HEK293T (cell line): ENCODE measurements around the gene ADAM11.
"Not testable (repeated sequence)": the region's sequence is repeated elsewhere in the genome, so short reads cannot be mapped to it uniquely, and the experiment has no call there.

Experiments used
- CTCF ChIA-PET: fragments of 350-600 bp; formaldehyde crosslinking; extraction: SDS; loops from one replicate; lab custom pipeline; 2021; ENCODE audit warnings: antibody characterized with exemption, inconsistent platforms; lab: Yijun Ruan, JAX
- POLR2A ChIA-PET: fragments of 350-600 bp; formaldehyde crosslinking; extraction: SDS; loops from one replicate; lab custom pipeline; 2020; ENCODE audit warnings: antibody characterized with exemption, inconsistent platforms; lab: Yijun Ruan, JAX
- DNase-seq: peaks from one replicate; pipeline ENCODE4 v3.0.0; 2012; ENCODE audit warnings: mixed read lengths; ENCODE audit errors: extremely low spot score
- ARNT ChIP-seq: fragments of 450-650 bp; IDR thresholded peaks from 2 replicates; pipeline ENCODE4 v1.6.1; 2017; ENCODE audit warnings: mild to moderate bottlenecking
- BHLHE40 ChIP-seq: fragments of 450-650 bp; IDR thresholded peaks from 2 replicates; pipeline ENCODE4 v1.6.1; 2016; ENCODE audit warnings: mild to moderate bottlenecking, moderate library complexity, borderline replicate concordance
- CTBP1 ChIP-seq: fragments of 450-650 bp; IDR thresholded peaks from 2 replicates; pipeline ENCODE4 v1.6.1; 2016; ENCODE audit warnings: borderline replicate concordance
- ELF4 ChIP-seq: fragments of 450-650 bp; IDR thresholded peaks from 2 replicates; pipeline ENCODE4 v1.6.1; 2017; ENCODE audit warnings: antibody characterized with exemption
- FOXA1 ChIP-seq: fragments of 450-650 bp; IDR thresholded peaks from 2 replicates; pipeline ENCODE4 v1.6.1; 2016; ENCODE audit warnings: mild to moderate bottlenecking
- FOXK2 ChIP-seq: fragments of 450-650 bp; IDR thresholded peaks from 2 replicates; pipeline ENCODE4 v1.6.1; 2016; ENCODE audit warnings: mild to moderate bottlenecking
- FOXM1 ChIP-seq: fragments of 450-650 bp; IDR thresholded peaks from 2 replicates; pipeline ENCODE4 v1.6.1; 2017; ENCODE audit warnings: mild to moderate bottlenecking, borderline replicate concordance
- HDGF ChIP-seq: fragments of 450-650 bp; IDR thresholded peaks from 2 replicates; pipeline ENCODE4 v1.6.1; 2017; ENCODE audit warnings: antibody characterized with exemption, borderline replicate concordance
- L3MBTL2 ChIP-seq: fragments of 450-650 bp; conservative IDR thresholded peaks from 2 replicates; pipeline ENCODE4 v1.6.1; 2016; ENCODE audit warnings: mild to moderate bottlenecking
- LEF1 ChIP-seq: fragments of 450-650 bp; IDR thresholded peaks from 2 replicates; pipeline ENCODE4 v1.6.1; 2017; ENCODE audit warnings: mild to moderate bottlenecking, borderline replicate concordance
- NFRKB ChIP-seq: fragments of 450-650 bp; IDR thresholded peaks from 2 replicates; pipeline ENCODE4 v1.6.1; 2016; ENCODE audit warnings: mild to moderate bottlenecking, moderate library complexity
- SP1 ChIP-seq: fragments of 450-650 bp; IDR thresholded peaks from 2 replicates; pipeline ENCODE4 v1.6.1; 2017
- SUZ12 ChIP-seq: fragments of 450-650 bp; IDR thresholded peaks from 2 replicates; pipeline ENCODE4 v1.6.1; 2016; ENCODE audit warnings: mild to moderate bottlenecking
- TARDBP ChIP-seq: fragments of 450-650 bp; IDR thresholded peaks from 2 replicates; pipeline ENCODE4 v1.6.1; 2016
- ZNF384 ChIP-seq: fragments of 450-650 bp; IDR thresholded peaks from 2 replicates; pipeline ENCODE4 v1.6.1; 2016
- TF ChIP-seq, protein P1 (sequence below): fragments of 450-650 bp; IDR thresholded peaks from 2 replicates; pipeline ENCODE4 v1.6.1; 2016

The ADAM11 gene

DNA sequence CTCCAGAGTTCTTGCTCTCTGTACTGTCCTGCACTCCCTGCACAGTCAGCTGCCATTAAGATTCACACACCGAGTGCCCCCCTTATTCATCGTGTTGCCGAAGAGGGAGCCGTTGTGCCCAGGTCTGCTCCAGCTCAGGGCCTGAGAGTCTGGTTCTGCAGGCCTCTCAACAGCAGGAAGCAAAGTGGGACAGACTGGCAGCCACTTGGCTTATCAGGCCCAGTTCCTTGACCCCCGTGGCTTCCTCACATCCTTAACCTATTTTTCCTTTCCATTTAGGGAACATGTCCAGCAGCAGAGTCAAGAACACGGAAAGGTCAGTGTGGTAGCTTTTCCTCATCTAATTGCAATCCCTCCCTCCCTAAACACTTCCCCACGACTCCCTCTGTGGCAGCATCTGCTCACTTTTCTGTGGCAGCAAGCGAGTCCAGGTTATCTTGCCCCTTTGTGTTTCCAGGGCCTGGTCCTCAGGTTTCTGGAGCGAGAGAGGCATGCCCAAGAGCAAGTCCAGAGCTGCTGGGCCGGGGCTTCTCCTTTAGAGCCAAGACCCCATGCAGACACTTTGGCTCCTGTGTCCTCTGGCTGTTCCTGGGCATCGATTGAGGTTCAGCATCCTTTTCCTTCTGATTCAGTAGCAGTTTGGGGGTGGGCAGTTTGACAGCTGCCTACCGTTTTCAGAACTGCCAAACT lies 22.1 kb upstream of the ADAM11 start:
- TF ChIP-seq BHLHE40 = no peak
- TF ChIP-seq L3MBTL2 = no peak
- TF ChIP-seq, protein P1, sequence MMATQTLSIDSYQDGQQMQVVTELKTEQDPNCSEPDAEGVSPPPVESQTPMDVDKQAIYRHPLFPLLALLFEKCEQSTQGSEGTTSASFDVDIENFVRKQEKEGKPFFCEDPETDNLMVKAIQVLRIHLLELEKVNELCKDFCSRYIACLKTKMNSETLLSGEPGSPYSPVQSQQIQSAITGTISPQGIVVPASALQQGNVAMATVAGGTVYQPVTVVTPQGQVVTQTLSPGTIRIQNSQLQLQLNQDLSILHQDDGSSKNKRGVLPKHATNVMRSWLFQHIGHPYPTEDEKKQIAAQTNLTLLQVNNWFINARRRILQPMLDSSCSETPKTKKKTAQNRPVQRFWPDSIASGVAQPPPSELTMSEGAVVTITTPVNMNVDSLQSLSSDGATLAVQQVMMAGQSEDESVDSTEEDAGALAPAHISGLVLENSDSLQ = no peak
- no peak for TF ChIP-seq FOXM1
- no peak for TF ChIP-seq SP1
- TF ChIP-seq SUZ12 = no peak
- TF ChIP-seq ARNT = no peak
- TF ChIP-seq ZNF384 = no peak
- no peak for TF ChIP-seq TARDBP
- TF ChIP-seq ELF4 = no peak
- no peak for TF ChIP-seq CTBP1
- no peak for TF ChIP-seq LEF1
- no peak for TF ChIP-seq FOXK2
- no peak for TF ChIP-seq FOXA1
- no peak for TF ChIP-seq HDGF
- no peak for TF ChIP-seq NFRKB
- POLR2A ChIA-PET = no interaction called here
- CTCF ChIA-PET = no interaction called here
- no peak for DNase-seq

DNA sequence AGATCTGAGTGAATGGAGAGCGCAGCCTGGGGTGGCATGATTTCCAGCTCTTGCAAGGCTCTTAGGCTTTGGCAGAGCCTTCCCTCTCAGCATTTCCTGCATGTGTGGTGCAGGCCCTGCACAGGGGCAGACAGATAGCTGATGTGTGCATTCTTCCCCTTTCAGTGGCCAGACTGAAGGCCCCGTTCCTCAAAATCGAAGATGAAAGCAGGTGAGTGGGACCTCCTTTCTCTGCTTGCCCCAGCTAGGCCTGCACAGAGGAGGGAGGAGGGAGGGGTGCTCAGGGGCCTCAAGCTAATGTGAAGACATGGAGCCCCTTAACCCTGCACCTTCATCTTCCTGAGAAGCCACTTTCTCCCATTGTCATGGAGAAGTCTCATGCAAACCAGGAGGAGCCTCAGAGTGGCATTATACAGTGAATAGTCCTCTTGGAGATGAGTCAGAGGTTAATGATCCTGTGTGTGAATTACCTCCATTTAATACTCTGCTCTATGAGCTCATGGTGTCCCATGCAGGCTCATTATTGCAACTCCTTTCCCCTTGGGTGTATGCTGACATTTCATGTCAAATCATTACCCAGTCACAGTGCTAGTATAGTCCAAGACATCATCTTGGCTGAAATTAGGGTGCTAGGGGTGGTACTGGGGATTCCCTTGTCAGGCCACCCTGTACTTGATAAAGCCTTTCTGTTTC lies 20.4 kb upstream of the ADAM11 start:
- TF ChIP-seq LEF1 (no peak), HDGF (no peak), SUZ12 (no peak), ARNT (no peak), BHLHE40 (no peak), FOXM1 (no peak), SP1 (no peak), TARDBP (no peak), CTBP1 (no peak), NFRKB (no peak)
- TF ChIP-seq, protein P1 = no peak
- CTCF ChIA-PET = interaction anchor here (0.6 kb wide), 2 partner anchors 16 to 40 kb away, joined by 3 read pairs; no protein-coding TSS in a partner anchor
- DNase-seq = no peak
- POLR2A ChIA-PET = interaction anchor here (0.6 to 0.7 kb wide), 2 partner anchors 30 to 410 kb away, joined by 3 read pairs; partner anchors contain the start of genes DBF4B and HEXIM1

DNA sequence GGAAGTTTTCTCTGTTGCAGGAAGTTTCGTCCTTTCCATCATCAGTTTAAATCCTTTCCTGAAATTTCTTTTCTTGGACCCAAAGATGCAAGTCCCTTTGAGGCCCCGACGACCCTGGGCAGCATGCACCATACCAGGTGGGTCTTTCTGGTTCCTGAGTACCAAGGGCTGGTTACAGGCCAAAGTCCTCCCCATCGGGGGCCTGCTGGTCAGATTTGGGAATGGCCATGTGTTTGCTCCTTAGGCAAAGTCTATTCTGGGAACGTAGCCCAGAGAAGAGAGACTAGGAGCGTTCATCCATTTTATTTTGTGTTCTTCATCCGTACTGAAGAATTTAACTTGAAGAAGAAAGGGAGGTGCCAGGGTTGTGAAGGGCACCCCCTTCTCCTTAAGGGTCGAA lies 17.5 kb upstream of the ADAM11 start:
- POLR2A ChIA-PET = no interaction called here
- TF ChIP-seq HDGF (no peak), FOXA1 (no peak), FOXM1 (no peak), BHLHE40 (no peak)
- TF ChIP-seq, protein P1 = no peak
- CTCF ChIA-PET = no interaction called here
- no peak for DNase-seq

DNA sequence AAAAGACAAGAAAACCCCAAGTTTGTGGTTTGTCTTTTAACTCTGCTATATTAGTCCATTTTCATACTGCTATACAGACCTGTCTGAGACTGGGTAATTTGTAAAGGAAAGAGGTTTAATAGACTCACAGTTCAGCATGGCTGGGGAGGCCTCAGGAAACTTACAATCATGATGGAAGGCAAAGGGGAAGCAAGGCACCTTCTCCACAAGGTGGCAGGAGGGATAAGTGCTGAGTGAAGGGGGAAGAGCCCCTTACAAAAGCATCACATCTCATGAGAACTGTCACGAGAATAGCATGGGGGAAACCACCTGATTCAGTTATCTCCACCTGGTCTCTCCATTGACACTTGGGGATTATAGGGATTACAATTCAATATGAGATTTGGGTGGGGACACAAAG lies 13.5 kb upstream of the ADAM11 start:
- ChIA-PET CTCF (no interaction called here), POLR2A (no interaction called here)
- no peak for DNase-seq
- no peak for TF ChIP-seq NFRKB

DNA sequence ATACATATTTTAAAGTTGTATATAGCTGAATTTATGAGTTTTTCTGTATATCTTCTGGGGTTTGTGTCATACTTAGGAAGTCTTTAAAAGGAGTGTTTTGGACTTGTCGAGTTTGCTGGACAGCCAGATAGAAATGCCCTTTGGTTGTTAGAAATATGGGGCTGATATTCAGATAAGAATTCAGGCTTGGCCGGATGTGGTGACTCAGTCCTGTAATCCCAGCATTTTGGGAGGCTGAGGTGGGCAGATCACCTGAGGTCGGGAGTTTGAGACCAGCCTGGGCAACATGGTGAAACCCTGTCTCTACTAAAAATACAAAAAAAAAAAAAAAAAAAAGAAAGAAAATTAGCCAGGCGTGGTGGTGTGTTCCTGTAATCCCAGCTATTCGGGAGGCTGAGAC lies 13.1 kb upstream of the ADAM11 start:
- POLR2A ChIA-PET, CTCF ChIA-PET: not testable (repeated sequence)

GRCh38 chr17:44747566-44747965 lies 11.2 kb upstream of the ADAM11 start:
- CTCF ChIA-PET = no interaction called here
- POLR2A ChIA-PET = no interaction called here
- TF ChIP-seq ZNF384 (no peak), NFRKB (no peak)
- no peak for DNase-seq

More for the DNA sequence above, 13.1 kb upstream of the ADAM11 start:
- DNase-seq = not testable (repeated sequence)
